GM10248 (cell line): ENCODE data around the gene PABPC1L.
A peak's percentile ranks its signal among the peaks of the same experiment; 100 is the strongest.

Source experiments
- CTCF ChIA-PET: fragments of 300-600 bp; sonication (Branson Sonifier 250); formaldehyde crosslinking; extraction: SDS; loops from one replicate; lab custom pipeline; 2021; ENCODE audit warnings: antibody characterized with exemption; lab: Yijun Ruan, JAX
- POLR2A ChIA-PET: fragments of 350-650 bp; sonication (Branson Sonifier 250); formaldehyde crosslinking; extraction: SDS; loops from one replicate; lab custom pipeline; 2020; ENCODE audit warnings: antibody characterized with exemption; lab: Yijun Ruan, JAX
- DNase-seq: peaks from one replicate; pipeline ENCODE4 v3.0.0; 2012; ENCODE audit errors: extremely low spot score
- TF ChIP-seq, protein P1 (sequence below): IDR thresholded peaks from 2 replicates; pipeline ENCODE4 v1.5.1; 2012; ENCODE audit warnings: mild to moderate bottlenecking, low read depth; ENCODE audit errors: extremely low read depth, missing control alignments, control extremely low read depth

PABPC1L gene

GRCh38 chr20:44956410-44956809 lies 46.5 kb downstream of the PABPC1L start:
- ChIA-PET CTCF (interaction anchor here (1.0 to 1.5 kb wide), 3 partner anchors 9 to 140 kb away, joined by 3 read pairs; no protein-coding TSS in a partner anchor), POLR2A (no interaction called here)

DNA sequence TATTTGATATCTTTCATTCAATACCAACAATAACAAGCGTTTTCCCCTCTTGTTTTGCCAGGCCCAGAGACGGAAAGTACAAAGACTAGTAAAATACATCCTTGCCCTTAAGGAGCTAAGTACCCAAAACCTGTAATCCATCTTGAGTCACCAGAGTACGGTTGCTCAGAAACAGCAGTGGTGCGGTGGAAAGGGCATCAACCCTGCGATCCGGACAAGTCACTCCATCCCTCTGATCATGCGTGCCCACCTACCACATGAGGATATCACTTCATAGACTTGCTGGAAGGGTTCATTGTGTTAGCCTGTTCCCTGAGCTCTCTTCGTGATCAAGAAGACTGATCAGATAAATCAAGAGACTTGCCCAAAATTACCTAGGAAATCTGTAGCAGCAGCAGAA lies 48.4 kb downstream of the PABPC1L start:
- CTCF ChIA-PET: interaction anchor here (1.3 kb wide), 1 partner anchor 20 kb away, joined by 5 read pairs; no protein-coding TSS in a partner anchor

More at GRCh38 chr20:44956410-44956809, 46.5 kb downstream of the PABPC1L start:
- TF ChIP-seq, protein P1, sequence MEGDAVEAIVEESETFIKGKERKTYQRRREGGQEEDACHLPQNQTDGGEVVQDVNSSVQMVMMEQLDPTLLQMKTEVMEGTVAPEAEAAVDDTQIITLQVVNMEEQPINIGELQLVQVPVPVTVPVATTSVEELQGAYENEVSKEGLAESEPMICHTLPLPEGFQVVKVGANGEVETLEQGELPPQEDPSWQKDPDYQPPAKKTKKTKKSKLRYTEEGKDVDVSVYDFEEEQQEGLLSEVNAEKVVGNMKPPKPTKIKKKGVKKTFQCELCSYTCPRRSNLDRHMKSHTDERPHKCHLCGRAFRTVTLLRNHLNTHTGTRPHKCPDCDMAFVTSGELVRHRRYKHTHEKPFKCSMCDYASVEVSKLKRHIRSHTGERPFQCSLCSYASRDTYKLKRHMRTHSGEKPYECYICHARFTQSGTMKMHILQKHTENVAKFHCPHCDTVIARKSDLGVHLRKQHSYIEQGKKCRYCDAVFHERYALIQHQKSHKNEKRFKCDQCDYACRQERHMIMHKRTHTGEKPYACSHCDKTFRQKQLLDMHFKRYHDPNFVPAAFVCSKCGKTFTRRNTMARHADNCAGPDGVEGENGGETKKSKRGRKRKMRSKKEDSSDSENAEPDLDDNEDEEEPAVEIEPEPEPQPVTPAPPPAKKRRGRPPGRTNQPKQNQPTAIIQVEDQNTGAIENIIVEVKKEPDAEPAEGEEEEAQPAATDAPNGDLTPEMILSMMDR: no peak
- DNase-seq: no peak

DNA sequence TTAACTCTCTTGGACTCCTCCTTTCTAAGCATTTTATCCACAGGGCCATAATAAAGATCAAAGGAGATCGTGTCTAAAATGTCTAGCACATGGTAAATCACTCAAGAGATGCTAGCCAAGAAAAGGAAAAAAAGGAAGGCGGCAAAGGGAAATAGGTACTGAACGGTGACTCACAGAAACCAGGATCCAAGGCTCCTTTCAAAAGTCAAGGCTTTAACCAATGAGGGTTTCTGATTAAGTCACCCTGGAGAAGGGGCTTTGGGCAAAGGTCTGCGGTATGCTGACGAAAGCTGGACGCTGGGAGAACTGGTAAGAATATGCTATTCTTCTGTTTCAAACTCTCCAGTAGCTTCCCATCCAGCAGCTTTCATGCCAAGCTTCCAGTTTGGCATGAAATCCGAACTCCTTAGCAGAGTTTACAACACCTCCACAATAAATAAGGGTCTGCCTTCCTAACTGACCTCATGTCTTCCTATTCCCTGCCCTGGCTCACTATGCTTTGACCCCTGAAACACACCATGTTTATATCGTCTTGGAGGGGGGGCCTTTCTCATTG lies 49.3 kb downstream of the PABPC1L start:
- ChIA-PET CTCF (interaction anchor here (1.0 to 2.3 kb wide), 5 partner anchors 12 to 137 kb away, joined by 3 to 7 read pairs (median 3); no protein-coding TSS in a partner anchor), POLR2A (interaction anchor here (1.2 kb wide), 1 partner anchor 12 kb away, joined by 5 read pairs; no protein-coding TSS in a partner anchor)
- TF ChIP-seq, protein P1: no peak
- no peak for DNase-seq

More for the DNA sequence above, 48.4 kb downstream of the PABPC1L start:
- POLR2A ChIA-PET: interaction anchor here (0.6 kb wide), 1 partner anchor 9 kb away, joined by 3 read pairs; no protein-coding TSS in a partner anchor
- no peak for DNase-seq
- TF ChIP-seq, protein P1: no peak

DNA sequence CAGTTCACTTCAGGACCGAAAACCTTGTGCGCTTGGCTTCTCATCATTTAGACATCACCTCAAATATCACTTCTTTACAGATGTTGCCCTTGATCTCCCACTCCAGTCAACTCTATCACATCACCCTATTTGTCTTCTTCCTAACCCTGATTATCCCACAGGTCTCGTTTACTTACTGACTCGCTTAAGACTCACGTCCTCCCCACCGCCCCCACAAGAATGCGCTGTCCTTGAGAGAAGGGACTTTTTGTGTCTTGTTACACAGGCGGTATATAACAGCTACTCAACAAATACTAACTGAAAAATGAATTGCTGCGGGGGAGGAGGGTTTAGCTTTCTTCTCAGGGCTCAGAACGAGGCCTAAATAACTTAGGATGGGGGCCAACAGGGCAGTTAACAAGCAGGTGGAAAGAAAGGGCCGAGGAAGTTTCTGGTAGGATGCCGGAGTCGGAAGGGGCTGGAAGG lies 49.8 kb downstream of the PABPC1L start:
- DNase-seq: peak; percentile 38
- TF ChIP-seq, protein P1: no peak
- ChIA-PET POLR2A (interaction anchor here (1.2 kb wide), 1 partner anchor 12 kb away, joined by 5 read pairs; no protein-coding TSS in a partner anchor), CTCF (interaction anchor here (0.8 to 2.3 kb wide), 9 partner anchors 10 to 136 kb away, joined by 3 to 7 read pairs (median 4); no protein-coding TSS in a partner anchor)

GRCh38 chr20:44960103-44960852 lies 50.4 kb downstream of the PABPC1L start, which contains the start of gene TOMM34:
Gene TOMM34, minus strand, starts transcription at chr20:44960397. Its CDS starts 64 bp downstream, at chr20:44960333.
- peak; percentile 97 for DNase-seq
- ChIA-PET POLR2A (interaction anchor here (1.2 kb wide), 1 partner anchor 11 kb away, joined by 5 read pairs; no protein-coding TSS in a partner anchor), CTCF (interaction anchor here (0.8 to 2.3 kb wide), 9 partner anchors 11 to 135 kb away, joined by 3 to 7 read pairs (median 4); no protein-coding TSS in a partner anchor)
- TF ChIP-seq, protein P1: peak; percentile 1
